ENCODE measurements around the gene FEZF2. TPM values are rescaled to one million over a fixed set of nuclear protein-coding genes. Genes with fewer than 3 reads are reported as not detected.

Gene FEZF2
- total and polyA plus RNA-seq, 9 of the 15 experiments (the other 6 are each of a cell fraction or from before 2014, with no cell fraction given): not detected

GRCh38 chr3:62392626-62393292 lies 19.4 kb upstream of the FEZF2 start:
- Histone ChIP-seq H3K9me3 (replicated peaks; ENCODE audit: control insufficient read depth, insufficient read depth, low read depth, low read length) (no peaks in the 10 kb centered on the region), H3K4me2 (ENCODE audit: insufficient read depth, low read length) (no peak overlapping the region), H3K4me1 (replicated peaks in 1 of 2; ENCODE audit: control insufficient read depth in 2 of 2, insufficient read depth in 2 of 2, low read length in 2 of 2) (no peaks in the 10 kb centered on the region), H4K20me1 (replicated peaks; ENCODE audit: control insufficient read depth, insufficient read depth, low read length) (no peaks in the 10 kb centered on the region), H3K4me3 (no peak overlapping the region), H3K9ac (ENCODE audit: insufficient read depth in 1 of 2, low read depth in 2 of 2, low read length in 2 of 2) (no peak overlapping the region), H3K27ac (ENCODE audit: extremely low read depth, low read depth, low read length) (no peak overlapping the region), H2AFZ (ENCODE audit: low read depth, low read length) (no peak overlapping the region), H3K36me3 (ENCODE audit: control insufficient read depth, insufficient read depth, low read length) (no peaks in the 10 kb centered on the region), H3K79me2 (ENCODE audit: control insufficient read depth, insufficient read depth, low read length) (no peaks in the 10 kb centered on the region), H3K27me3 (ENCODE audit: control insufficient read depth in 2 of 2, insufficient read depth in 2 of 2, low read length in 2 of 2) (no peaks in the 10 kb centered on the region), H3K9me1 (ENCODE audit: control insufficient read depth, insufficient read depth, low read length) (no peaks in the 10 kb centered on the region)
- ChIA-PET POLR2A (no interaction called here), CTCF (ENCODE audit: low intra/inter-chr PET ratio) (no interaction called here)
- whole genome bisulfite sequencing (ENCODE audit: insufficient coverage, low coverage, missing lambda C conversion rate): 0% methylated on average over 5 of the region's 5 CpGs
- intact Hi-C loops (cut with micrococcal nuclease): no loop called here
- FAIRE-seq: no peak
- no peak for ATAC-seq
- no peak for DNase-seq (ENCODE audit: extremely low read depth in 1 of 4, low spot score in 3 of 4)
- no TSS peak for BruUV-seq (replicated peaks)
- in situ Hi-C loops (cut with MboI): no loop called here
- TF ChIP-seq, protein P1, sequence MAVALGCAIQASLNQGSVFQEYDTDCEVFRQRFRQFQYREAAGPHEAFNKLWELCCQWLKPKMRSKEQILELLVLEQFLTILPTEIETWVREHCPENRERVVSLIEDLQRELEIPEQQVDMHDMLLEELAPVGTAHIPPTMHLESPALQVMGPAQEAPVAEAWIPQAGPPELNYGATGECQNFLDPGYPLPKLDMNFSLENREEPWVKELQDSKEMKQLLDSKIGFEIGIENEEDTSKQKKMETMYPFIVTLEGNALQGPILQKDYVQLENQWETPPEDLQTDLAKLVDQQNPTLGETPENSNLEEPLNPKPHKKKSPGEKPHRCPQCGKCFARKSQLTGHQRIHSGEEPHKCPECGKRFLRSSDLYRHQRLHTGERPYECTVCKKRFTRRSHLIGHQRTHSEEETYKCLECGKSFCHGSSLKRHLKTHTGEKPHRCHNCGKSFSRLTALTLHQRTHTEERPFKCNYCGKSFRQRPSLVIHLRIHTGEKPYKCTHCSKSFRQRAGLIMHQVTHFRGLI (CRISPR knock-in tag; IDR thresholded peaks at IDR 0.05): no peak
- no peak for TF ChIP-seq PHTF2 (CRISPR knock-in tag; IDR thresholded peaks at IDR 0.05)
- TF ChIP-seq THAP12 (CRISPR knock-in tag; IDR thresholded peaks at IDR 0.05): no peak
- no peak for TF ChIP-seq BACH1 (tag; IDR thresholded peaks at IDR 0.05)
- TF ChIP-seq ZNF695 (CRISPR knock-in tag; IDR thresholded peaks at IDR 0.05): no peak
- no peak for TF ChIP-seq ZBTB5 (IDR thresholded peaks at IDR 0.05)
- no peak for TF ChIP-seq ZBTB9 (CRISPR knock-in tag; IDR thresholded peaks at IDR 0.05)
- TF ChIP-seq POLR2A (conservative IDR thresholded peaks at IDR 0.05): no peak
- TF ChIP-seq ZNF280B (CRISPR knock-in tag; IDR thresholded peaks at IDR 0.05): no peak
- no peak for TF ChIP-seq GATAD2A (IDR thresholded peaks at IDR 0.05)
- no peak for TF ChIP-seq ZNF431 (CRISPR knock-in tag; IDR thresholded peaks at IDR 0.05)
- no peak for TF ChIP-seq TFE3 (CRISPR knock-in tag; IDR thresholded peaks at IDR 0.05)
- TF ChIP-seq PHF20 (IDR thresholded peaks at IDR 0.05; ENCODE audit: partially characterized antibody): no peak
